Right renal pelvis (tissue), 4 donors: ENCODE results near the gene ZSCAN23. TPM values are rescaled to one million over a fixed set of nuclear protein-coding genes. Genes with fewer than 3 reads are reported as not detected.
A peak's percentile ranks its signal among the peaks of the same experiment; 100 is the strongest.
"Not testable (repeated sequence)": the region's sequence is repeated elsewhere in the genome, so short reads cannot be mapped to it uniquely, and the experiment has no call there.

ENCODE experiments used
- DNase-seq, 4 donors: peaks; one replicate each; pipeline ENCODE4 v3.0.0-alpha.2; 2013; ENCODE audit warnings: low read depth in 4 of 4, low spot score in 3 of 4, missing footprints in 1 of 4
- polyA plus RNA-seq, 4 donors: library from polyadenylated mRNA; unstranded; fragments of 120-200 nt; gene quantifications; one replicate each; pipeline ENCODE4 v1.2.1, GENCODE V29; 2013; ENCODE audit not compliant: insufficient read length in 4 of 4

The ZSCAN23 gene
- polyA plus RNA-seq, 4 donors, result 12.2 to 16.4 (median 13.9) TPM

DNA sequence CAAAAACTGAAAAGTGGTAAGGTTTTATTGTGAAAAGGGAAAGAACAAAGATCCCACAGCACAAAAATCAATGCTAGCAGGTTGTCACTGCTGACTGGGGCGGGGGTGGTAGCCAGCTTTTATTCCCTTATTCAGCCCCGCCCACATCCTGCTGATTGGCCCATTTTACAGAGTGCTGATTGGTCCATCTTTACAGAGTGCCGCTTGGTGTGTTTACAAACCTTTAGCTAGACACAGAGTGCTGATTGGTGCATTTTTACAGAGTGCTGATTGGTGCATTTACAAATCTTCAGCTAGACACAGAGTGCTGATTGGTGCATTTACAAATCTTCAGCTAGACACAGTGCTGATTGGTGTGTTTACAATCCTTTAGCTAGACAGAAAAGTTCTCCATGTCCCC is 1.5 kb upstream of the ZSCAN23 start:
- DNase-seq, result not testable (repeated sequence)

DNA sequence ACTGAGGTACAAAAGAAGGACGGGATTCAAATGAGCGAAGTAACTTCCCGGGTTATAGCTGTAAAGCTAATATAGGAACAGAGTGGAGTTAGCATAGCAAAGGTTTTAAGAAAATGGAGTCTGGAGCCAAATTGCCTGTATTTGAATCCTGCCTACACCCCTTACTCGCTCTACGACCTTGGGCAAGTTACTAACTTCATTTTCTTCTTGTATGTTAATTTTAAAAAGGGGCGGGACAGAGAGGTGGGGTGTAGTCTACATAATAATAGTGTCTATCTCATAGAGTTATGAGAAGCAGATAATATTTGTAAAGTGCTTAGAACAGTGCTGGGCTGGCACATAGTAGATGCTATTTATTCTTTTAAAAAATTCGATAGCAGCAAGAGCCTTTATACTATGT is 705 bp downstream of the ZSCAN23 start:
- no peak for DNase-seq

DNA sequence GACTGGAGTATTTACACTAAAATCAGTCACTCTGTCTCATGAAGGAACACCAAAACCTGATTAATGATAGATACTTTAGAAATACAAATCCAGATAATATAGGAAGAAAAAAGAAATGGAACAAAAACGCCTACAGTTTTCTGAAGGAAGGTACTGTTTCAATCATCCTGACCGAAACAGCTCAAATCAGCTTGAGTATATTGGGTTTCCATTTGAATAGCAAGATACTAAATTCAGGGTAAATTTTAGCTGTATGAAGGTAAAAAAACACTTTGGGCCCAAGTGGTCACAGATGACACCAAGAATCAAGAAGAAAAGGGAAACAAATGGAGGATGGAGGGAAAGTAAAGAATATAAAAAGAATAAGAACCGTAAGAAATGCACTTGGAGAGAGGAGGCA is 6.9 kb downstream of the ZSCAN23 start:
- no peak for DNase-seq

DNA sequence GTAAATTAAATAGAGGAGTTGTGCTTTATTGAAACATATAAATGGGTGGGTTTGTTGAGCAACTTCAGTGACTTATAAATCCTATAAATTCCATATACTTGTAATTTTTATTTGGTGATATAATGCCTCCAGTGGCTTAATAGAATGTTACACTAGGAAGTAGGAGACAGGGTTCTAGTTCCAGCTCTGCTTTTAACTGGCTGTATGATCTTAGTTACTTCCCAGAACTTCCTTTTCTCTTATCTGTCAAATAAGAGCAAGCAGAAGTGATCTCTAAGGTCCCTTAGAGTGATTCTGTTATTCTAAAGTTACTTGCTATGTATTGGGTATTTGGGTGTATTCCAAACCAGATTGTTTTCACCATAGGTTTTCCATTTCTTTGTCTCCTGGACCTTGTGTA is 10.2 kb downstream of the ZSCAN23 start:
- DNase-seq, result no peak

DNA sequence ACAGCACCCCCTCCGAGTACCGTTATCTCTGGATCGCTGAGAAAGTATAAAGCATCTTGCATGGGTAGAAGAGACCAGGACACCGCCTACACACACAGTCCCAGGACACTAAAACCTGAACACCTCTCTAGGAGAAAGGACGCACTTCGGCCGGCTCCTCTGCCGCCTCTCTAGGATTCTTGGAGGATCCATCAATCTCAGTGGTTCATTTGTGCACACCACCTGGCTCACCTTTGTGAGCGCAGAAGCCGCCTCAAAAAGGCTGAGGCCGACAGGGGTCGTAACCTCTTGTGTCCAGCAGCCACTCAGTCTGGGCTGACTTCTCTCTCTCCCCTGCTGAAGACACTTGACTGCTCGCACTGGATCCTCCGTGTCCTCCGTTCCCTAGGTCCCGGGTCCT is 13.5 kb downstream of the ZSCAN23 start:
- DNase-seq, result no peak

DNA sequence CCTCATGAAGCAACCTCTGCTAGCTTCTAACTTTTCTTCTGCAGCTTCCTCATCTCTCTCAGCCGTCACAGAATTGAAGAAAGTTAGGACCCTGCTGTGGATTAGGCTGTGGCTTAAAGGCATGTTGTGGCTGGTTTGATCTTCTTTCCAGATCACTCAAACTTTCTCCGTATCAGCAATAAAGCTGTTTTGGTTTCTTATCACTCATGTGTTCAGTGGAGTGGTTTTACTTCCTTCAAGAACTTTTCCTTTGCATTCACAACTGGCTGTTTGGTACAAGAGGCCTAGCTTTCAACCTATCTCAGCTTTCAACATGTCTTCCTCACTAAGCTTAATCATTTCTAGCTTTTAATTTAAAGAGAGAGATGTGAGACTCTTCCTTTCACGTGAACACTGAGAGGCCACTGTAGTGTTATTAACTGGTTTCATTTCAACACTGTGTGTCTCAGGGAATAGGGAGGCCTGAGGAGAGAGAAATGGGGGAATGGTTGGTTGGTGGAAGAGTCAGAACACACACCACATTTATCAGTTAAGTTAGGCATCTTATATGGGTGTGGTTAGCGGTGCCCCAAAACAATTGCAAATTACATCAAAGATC is 17.2 kb downstream of the ZSCAN23 start:
- DNase-seq, result no peak

DNA sequence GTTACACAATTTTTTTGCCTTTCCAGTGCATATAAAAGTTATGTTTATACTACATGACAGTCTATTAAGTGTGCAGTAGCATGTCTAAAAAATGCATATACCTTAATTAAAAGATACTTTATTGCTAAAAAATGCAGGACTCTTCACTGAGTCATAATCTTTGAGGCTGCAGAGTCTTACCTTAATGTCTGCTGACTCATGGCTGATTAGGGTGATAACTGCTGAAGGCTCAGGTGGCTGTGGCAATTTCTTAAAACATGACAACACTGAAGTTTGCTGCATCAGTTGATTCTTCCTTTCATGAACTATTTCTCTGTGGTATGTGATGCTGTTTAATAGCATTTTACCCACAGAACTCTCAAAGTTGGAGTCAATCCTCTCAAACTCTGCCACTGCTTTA is 19.1 kb downstream of the ZSCAN23 start:
- no peak for DNase-seq

DNA sequence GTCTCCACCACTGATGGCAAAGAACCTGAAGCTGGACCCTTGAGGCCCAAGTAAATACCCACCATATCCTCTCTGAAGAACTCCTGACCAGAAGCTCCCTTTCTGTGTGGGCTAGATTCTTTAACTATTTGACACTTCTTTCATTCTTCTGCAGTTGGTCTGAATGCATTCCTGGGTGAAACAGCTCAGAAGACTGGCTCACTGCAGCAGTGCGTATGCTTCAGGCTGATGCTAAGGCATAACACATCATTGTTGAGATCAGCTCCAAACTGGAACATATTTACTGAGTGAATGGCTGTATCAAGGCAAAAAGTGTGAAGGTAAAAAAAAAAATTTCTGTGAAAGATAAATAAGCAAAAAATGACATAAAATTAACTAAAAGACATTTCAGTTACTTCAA is 19.7 kb downstream of the ZSCAN23 start:
- DNase-seq, result no peak

DNA sequence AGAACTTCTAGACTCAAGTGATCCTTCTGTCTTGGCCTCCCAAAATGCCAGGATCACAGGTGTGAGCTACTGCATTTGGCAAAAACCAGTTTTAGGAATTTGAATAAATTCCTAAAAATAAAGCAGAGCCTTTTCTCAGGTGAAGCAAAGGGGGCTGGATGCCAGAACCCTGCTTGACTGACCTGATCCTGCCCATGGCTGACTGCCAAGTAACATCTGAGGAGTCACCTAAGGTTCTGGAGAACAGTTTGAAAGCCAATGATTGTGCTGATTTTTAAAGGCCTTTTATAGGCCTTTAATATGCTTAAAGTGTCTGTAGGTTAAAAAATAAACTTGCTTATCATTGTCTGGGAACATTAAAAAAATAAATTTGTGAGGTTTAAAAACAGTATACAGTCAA is 29.6 kb downstream of the ZSCAN23 start:
- no peak for DNase-seq

DNA sequence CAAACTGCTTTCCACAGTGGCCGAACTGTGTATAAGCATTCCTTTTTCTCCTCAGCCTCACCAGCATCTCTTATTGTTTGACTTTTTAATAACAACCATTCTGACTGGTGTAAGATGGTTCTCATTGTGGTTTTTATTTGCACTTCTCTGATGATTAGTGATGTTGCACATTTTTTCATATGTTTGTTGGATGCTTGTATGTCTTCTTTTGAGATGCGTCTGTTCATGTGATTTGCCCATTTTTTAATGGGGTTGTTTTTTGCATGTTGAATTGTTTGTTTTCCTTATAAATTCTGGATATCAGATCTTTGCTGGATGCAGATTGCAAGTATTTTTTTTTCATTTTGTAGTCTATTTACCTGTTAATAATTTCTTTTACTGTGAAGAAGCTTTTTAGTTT is 32.5 kb downstream of the ZSCAN23 start:
- no peak for DNase-seq

DNA sequence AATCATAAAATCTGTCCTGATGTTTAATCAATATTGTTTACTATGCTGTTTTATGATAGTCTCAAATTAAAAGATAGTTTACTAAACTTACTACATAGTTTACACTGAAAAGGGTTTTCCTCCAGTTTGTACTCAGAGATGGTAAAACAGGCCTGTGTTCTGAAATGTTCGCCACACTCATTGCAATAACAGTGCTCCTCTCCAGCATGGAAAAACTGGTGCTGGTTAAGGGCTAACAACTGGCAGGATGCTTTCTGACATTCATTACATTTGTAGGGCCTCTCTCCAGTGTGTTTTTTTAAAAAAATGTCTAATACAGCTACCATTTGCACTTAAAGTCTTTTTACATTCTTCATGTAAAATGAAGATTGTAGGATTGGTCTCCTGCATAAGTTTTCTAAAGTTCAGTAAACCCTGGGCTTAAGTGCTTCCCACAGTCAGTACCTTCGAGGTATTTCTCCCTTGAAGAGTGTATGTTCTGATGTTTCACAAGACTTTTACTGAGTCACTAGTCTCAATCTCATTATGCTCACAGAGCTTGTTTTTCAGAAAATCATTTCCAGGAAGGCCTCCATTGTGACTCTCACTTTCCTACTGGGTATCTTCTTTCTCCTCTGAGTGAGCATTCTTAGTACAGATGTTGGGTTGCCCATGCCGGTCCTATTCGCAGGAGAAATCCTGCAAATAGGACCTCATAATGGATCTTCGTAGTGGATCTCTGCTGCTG is 35.1 kb downstream of the ZSCAN23 start:
- DNase-seq, result no peak

DNA sequence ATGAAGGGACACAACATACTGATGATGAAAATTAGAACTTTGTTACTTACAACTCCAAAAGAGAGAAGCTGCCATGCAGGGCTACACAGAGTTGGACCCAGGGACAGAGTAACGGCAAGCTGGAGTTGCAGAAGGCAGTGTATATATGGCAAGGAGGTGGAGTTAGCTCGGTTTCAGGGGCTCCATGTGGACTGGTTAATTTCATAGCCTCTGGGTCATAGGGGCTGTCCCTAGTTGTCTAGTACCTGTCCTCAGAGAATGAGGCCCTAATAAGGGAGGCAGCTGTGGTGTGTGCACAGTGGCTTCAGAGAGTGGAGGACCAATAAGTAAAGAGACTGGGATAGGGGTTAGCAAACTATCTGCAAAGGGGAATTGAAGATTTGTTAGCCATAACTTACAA is 35.9 kb downstream of the ZSCAN23 start:
- no peak for DNase-seq

DNA sequence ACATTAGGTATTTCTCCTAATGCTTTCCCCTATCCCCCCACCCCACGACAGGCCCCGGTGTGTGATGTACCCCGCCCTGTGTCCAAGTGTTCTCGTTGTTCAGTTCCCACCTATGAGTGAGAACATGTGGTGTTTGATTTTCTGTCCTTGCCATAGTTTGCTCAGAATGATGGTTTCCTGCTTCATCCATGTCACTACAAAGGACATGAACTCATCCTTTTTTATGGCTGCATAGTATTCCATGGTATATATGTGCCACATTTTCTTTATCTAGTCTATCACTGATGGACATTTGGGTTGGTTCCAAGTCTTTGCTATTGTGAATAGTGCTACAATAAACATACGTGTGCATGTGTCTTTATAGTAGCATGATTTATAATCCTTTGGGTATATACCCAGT is 39.4 kb downstream of the ZSCAN23 start:
- not testable (repeated sequence) for DNase-seq

DNA sequence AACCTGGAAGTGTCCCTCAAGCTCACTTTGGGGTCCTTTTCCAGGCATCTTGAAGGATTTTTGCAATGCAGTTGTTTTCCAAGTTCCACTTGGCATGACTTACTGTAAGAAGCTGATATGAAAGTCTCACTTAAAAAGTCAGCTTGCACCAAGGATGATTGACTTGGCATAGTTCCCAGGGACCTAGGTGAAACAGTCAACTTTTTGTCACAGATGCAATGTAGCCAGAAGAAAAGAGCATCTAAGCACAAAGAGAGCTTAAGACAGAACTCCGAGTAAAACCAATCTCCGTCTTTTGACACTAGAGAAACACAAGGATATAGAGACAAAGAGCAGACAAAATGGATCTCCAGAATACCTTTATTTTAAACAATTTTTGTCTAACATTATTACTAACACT is 41.1 kb downstream of the ZSCAN23 start:
- no peak for DNase-seq

DNA sequence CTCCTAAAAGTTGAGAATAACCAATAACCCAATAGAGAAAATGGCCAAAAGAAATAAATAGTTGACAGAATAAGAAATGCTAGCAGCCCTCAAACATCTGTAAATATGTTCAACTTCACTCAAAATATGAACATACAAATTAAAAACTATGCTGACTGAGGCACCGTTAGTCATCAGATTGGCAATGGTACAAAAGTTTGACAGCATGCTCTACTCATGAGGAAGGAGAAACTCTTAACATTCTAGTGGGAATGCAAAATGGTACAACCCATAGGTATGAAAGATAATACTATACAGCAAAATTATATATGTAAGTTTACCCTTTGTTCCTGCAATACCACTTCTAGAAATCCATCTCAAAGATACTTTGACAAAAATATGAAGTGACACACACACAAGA is 42.1 kb downstream of the ZSCAN23 start:
- no peak for DNase-seq

DNA sequence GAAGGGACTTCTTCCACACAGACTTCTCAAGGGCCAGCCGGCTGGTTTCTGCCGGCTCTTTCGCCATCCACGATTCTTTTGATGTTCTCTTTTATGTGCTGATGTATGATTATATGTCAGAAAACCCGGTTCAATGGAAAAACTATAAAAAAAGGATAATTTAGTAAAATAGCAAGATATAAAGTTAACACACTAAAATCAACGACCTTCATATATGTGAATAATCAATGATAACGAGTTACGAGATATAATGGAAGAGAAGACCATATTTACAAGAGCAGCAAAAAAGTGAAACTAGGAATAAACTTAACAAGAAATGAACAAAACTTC is 43.2 kb downstream of the ZSCAN23 start:
- no peak for DNase-seq

DNA sequence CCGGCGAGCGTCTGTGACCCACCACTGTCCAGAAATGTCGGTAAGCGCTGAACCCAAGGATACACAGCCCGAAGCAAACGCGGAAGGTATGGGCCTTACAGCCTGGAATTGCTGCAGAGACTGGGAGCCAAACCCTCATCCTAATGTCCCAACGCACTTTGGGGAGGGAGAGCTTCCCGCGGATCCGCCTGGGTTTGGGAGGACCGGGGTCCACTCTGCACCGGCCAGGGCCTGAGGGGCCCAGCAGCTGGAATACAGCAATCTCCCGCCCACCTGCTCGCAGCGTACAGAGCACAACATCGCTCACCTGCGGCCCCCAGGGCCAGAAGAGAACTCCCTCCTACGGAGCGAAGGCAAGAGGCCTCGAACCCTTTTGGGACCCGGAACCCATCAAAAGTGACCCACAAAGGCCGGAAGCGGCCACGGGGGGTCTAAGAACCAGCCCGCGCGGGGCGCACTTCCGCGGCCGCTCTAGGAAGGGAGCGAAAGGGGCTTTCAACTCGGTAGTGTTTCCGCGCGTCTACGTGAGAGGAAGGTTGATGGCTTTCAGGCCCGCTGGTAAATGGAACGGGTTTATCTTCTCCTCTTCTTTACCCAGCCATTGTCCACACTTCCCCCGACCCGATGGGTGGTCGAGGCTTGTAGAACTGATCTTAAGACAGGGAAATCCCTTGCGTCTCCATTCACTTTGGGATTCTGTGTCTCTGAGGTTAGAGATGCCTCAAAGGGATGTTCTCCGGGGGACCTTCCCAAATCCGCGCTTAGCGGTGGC is 43.8 kb downstream of the ZSCAN23 start, which contains the start of gene ZSCAN12:
ZSCAN12 (minus strand) TSS at position 398 of the 772 bp plus-strand sequence. CDS start 1,342 bp downstream, outside the sequence.
- peak; percentile 70 to 83 (median 82) for DNase-seq

DNA sequence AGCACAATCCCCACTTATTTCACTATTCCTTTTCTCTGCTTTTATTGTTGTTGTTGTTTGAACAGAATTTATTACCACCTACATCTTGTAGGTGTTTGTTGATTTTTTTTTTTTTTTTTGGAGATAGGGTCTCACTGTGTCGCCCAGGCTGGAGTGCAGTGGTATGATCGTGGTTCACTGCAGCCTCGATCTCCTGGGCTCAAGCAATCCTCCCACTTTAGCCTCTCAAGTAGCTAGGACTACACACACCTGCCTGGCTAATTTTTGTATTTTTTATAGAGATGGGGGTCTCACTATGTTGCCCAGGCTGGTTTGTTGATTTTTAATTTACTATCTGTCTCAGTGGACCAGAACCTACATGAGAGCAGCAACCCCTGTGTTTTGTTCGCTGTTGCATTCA is 47.4 kb downstream of the ZSCAN23 start:
- no peak for DNase-seq

DNA sequence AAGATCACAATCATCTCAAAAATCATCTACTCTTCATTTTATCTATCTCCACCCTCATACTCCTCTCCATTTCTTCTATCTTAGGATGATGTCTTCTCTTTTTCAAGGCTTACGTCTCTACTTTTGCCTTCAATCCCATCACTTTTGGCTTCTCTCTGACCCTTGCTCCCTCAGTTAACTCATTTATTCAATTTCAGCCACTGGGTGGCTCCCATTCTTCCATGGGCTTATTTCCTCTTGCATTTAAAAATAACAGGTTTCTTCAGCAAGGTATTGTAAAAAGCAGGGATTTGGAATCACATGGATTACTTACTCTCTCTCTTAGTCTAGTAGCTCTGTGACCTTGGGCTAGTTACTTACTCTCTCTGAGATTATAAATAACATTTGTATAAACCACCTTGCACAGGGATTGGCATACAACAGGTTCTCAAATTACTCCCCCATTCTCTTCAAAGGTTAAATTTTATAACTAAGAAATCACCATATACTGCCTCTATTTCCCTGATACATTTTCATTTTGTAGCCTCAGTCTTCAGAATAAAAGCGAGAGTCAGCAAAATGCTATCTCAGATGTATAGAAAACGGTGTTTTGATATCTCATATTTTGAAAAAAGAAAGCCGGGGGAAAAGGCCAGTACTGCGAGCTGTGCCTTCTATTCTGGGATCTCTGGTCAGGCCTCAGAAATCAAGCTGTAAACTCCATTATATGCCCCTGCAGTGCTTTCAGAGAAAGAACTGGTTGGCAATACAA is 49.2 kb downstream of the ZSCAN23 start:
- DNase-seq, result no peak

DNA sequence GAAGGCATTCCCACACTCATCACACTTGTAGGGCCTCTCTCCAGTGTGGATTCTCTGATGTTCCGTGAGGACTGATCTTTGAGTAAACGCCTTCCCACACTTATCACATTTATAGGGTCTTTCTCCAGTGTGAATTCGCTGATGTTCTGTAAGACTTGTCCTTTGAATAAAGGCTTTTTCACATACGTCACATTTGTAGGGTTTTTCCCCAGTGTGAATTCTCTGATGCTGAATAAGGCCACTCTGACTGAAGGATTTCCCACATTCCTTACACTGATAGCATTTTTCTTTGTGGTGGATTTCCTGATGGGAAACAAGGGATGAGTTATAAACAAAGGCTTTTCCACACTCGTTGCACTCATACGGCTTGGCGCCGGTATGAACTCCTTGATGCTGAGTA is 52.6 kb downstream of the ZSCAN23 start:
- no peak for DNase-seq

DNA sequence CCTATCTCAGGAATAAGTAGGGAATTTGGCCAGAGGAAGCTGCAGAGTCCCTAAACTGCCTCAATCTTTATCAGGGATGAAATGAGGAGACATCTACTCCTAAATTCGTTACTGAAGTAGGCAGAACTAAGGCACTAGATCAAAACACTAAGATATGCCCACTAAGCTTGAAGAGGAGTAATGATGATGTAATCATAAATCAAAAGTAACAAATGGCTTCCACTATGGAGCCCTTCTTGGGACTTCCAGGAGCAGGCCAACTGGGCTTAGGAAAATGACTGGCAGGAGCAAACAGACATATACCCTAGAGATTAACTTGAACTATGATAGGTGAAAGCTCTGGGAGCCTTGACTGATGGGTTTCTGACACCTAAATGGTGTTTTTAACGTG is 59.2 kb downstream of the ZSCAN23 start:
- no peak for DNase-seq
